GM12873 (cell line): ENCODE measurements around the gene PRKCSH.

Experiments used
- CTCF ChIP-seq: IDR thresholded peaks from 2 replicates; pipeline ENCODE4 v1.5.1; 2012; ENCODE audit warnings: low read depth, mild to moderate bottlenecking, moderate library complexity, low read length, control low read depth; ENCODE audit not compliant: insufficient read depth; ENCODE audit errors: missing control alignments

The PRKCSH gene

GRCh38 chr19:11465600-11465999 is 30.2 kb downstream of the PRKCSH start:
- no peak for TF ChIP-seq CTCF

GRCh38 chr19:11473725-11474124 is 38.3 kb downstream of the PRKCSH start:
- TF ChIP-seq CTCF, result no peak

GRCh38 chr19:11475861-11476260 is 40.4 kb downstream of the PRKCSH start:
- no peak for TF ChIP-seq CTCF

GRCh38 chr19:11478167-11479089 is 43.0 kb downstream of the PRKCSH start:
- TF ChIP-seq CTCF, result no peak

- no peak for TF ChIP-seq CTCF
These were observed 43.9 kb downstream of the PRKCSH start for GRCh38 chr19:11479090-11479897.

- no peak for TF ChIP-seq CTCF
These were observed 44.7 kb downstream of the PRKCSH start for GRCh38 chr19:11479898-11480714.
